Measurements from ENCODE around the gene FBXO31.
"Not testable (repeated sequence)": the region's sequence is repeated elsewhere in the genome, so short reads cannot be mapped to it uniquely, and the experiment has no call there.

FBXO31 gene

DNA sequence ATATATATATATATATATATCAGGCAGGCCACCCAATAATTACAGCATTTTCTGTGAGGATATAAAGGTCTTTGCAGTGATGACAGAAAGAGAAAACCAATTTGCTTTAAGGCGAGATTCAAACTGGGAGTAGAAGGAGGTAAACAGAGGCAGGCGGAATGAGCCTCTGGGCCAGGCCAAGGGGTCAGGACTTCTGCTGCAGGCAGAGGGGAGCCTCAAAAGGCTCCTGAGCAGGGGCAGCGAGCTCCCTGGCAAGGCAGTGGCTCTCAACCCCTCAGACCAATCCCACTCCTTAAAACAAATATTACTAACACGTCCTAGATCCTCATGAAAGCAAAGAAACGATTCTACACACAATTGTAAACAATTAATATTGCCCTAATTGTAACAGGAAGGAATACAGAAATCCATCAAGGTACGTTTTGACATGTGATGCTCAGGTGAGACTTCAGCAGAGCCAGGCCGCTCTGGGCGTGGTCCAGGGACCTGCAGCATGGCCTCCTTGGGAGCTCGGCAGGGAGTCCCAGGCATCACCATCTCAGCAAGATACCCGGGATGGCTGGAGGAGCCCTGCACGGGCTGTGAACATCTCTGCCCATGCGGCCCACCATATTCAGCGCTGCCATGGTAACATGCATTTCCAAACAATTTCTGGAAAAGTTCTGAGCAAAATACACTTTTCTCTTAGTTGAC, 18.4 kb downstream of the FBXO31 start:
- DNase-seq = no peak

DNA sequence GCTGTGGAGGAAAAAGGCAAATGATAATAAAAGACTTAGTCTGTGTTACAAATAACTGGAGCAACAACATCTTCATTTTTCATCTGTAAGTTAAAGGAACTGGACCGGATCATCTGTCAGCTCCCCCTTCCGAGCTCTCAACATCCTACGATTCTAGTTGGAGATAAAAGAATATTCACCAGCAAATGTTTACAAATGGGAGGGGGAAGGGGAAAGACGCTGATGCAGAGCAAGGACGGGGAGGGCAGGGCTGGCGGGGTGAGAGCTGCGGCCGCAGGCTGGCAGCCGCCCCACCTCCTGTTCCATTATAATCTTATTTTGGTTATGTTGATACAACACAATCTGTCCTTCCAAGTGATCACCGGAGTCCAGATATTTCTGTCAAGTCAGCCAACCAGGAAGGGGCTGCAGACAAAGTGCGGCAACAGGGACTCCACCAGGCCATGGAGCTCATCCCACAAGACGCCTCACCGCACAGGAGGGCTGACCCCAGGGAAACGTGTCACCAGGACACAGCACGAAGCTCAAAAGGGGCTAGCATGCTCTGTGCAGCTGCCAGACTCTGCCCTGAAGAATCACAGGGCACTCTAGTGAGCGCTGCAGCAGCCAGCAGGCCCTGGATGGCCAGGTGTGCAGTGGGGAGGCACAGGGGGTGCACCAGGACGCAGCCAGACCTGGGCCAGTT, 19.7 kb downstream of the FBXO31 start:
- no peak for DNase-seq

DNA sequence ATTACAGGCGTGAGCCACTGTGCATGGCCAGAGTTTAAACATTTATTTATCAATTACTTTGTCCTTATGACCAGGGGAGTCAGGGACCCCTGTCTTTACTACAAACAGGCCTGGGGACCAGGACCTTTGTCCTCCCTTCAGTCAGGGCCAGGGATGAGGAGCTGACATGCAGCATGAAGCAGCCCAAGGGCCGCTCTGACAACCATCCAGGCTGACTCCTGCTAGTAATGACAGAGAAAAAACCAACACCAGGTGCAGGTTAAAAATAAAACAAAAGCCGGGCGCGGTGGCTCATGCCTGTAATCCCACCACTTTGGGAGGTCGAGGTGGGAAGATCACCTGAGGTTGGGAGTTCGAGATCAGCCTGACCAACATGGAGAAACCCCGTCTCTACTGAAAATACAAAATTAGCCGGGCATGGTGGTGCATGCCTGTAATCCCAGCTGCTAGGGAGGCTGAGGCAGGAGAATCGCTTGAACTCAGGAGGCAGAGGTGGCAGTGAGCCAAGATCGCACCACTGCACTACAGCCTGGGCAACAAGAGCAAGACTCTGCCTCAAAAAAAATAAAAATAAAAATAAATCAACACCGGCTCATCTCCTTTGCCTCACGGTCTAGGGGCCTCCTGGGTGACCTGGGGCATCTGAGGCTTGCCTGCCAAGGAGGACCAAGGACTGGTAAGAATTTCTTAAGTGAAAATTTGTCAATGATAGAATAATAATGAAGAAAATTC, 20.6 kb downstream of the FBXO31 start:
- not testable (repeated sequence) for DNase-seq

DNA sequence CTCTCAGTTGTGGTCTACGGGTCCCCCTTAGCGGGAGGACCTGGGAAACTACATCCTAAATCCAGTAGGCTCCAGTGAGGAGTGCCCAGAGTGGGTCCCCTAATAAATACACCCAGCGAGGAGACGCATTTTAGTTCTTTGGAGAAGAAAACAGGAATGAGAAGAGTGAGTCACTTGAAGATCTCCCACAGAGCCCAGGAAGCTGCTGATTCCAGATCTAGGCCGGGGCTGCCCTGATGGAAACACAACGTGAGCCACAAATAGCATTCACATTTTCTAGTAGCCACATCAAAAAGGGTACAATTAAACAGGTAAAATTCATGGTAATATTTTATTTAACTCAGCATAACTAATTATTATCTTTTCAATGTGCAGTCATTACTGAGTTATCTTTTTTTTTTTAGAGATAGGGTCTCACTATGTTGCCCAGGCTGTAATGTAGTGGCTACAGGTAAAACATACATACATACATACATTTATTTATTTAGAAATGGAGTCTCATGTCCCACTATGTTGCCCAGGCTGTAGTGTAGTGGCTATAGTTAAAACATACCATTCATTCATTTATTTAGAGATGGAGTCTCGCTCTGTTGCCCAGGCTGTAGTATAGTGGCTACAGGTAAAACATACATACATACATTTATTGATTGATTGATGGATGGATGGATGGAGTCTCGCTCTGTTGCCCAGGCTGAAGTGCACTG, 21.5 kb downstream of the FBXO31 start:
- no peak for DNase-seq

DNA sequence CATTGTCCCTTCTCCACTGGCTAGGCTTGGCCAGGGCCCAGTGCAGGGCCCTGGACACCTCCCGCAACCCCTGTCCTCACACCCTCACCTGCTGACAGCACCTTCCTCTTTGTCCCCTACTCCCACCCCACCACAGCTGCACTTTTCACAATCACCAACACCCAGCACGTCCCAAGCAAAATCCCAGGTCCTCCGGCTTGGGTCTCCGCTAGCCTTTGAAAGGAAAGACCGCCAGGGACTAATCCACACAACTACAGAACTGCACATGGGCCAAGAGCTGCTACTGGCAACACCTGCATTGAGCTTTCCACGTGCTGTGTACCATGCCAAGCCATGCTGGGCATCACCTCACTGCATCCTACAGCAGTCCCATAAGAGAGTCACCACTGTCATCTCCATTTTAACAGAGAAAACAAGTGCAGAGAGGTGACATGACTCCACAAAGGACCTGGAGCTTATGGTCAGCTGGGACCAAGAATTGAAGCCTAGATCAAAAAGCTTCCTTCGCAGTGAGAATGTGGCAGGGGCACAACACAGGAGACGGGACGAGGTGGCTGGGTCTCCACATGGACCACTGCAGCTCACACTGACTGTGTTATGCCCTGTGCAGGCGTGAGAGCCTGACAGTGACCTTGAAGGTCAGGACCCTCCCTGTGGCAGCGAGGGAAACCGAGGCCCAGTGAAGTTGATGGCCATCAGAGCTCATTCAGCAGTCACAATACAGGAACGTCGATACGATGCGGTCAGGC, 22.5 kb downstream of the FBXO31 start:
- no peak for DNase-seq

DNA sequence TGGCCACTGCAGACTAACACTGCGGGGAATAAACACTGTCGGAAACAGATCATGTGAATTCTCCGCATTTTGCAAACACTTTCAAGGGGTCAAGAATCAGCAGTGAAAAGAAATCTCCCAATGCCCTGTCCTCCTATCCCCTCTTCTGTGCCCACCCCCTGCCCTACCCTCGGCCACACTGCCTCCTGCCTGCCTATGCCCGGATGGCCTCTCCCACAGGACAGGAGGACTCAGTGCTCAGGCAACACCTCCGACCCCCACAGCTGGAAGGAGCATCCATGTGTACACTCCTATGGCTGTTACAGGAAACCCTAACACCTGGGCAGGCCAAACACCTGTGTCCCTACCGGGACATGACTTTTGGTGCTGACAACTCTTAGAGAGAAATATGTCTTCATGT, 24.5 kb downstream of the FBXO31 start:
- no peak for DNase-seq

DNA sequence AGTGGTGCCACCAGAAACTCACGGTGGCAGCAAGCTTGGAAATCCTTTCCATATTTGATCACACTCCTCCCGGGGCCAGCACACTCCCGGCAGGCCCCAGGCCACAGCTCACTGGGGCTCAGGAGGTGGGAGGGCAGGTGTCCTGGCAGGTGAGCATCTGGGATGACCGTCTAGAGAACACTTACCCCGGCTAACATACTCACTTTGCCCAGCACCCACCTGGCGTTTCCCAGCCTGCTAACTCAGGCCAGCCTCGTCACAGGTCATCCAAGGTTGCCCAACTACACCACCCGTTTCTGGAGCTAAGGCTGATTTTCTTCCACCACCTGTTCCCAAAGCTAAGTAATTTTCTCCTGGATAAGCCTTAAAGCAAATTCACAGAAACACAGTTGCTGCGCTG, 24.9 kb downstream of the FBXO31 start:
- no peak for DNase-seq

DNA sequence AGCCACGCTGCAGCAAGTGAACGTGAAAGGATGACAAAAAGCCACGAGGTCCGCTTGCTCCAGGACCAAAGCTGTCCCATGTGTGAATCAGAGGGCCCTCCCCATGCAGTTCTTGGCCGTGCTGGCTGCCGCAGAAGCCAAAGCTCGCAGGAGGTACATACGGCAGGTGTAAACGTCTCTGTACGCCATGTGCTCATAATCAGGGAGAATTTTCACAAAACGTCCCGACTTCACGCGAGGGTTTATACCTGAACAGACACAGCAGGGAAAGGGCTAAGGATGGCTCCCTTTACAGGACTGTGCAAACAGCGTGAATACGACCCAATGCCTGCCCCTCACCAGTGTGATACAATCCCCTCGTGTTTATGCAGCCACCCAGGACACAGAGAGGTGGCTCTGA, 25.3 kb downstream of the FBXO31 start:
- DNase-seq = no peak

DNA sequence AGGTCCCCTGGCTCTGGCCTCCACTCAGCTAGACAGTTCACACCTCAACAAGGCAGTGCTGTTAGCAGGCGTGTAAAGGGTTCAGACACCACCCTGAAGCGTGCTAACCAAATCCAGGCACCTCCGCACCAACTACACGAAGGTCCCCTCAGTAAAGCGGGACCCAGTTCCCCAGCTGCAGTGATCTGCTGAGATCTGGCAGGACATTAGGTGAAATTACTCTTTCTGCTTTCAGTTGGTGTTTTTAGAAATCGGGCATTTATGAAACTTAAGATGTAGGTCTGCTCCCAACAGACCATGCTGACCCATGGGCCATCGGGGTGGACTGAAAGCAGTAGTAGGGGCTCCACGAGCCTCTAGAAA, 27.1 kb downstream of the FBXO31 start:
- DNase-seq = no peak

DNA sequence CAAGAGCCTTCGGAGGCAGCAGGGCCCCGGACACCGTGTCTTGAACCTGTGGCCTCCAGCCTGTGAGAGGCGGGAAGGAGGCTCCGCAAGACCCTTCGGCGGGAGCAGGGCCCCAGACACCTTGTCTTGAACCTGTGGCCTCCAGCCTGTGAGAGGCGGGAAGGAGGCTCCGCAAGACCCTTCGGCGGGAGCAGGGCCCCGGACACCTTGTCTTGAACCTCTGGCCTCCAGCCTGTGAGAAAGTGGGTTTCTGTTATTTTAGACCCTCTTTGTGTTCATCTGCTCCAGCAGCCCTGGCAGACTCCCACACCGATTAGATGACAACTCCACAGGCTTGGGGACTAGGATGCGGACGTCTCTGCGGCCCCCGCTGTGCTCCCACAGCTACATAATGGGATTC, 30.0 kb downstream of the FBXO31 start:
- no peak for DNase-seq

DNA sequence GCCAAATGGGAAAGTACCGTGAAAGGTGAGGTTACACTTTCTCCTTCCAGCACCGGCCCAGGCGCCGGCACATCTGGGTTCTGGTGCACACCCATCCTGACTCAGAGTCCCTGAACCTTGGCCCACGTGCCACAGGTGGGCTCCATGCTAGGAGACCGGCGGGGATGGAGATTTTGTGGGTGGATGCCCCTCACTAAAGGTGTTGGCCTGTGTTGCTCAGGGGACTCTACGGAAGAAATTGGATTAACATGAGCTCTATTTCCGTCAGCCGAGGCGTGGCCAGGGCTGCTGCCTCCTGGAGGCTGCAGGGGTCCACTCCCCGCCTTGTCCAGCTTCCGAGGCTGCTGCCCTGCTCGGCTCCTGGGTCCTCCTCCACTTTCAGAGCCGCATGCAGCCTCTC, 30.8 kb downstream of the FBXO31 start:
- no peak for DNase-seq

DNA sequence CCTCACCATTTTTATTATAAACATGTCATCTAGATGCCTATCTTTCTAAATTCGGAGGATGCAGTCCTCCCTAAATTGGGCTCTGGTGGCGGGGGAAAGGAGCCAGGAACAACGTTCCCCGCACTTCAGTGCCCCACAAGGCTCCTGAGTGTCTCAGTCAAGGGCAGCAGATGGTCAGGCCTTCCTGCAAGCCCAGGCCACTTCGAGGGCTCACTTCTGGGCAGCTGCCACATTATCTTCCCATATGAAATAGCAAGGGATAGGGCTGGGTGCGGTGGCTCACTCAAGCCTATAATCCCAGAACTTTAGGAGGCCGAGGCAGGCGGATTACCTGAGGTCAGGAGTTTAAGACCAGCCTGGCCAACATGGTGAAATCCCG, 32.3 kb downstream of the FBXO31 start:
- no peak for DNase-seq

DNA sequence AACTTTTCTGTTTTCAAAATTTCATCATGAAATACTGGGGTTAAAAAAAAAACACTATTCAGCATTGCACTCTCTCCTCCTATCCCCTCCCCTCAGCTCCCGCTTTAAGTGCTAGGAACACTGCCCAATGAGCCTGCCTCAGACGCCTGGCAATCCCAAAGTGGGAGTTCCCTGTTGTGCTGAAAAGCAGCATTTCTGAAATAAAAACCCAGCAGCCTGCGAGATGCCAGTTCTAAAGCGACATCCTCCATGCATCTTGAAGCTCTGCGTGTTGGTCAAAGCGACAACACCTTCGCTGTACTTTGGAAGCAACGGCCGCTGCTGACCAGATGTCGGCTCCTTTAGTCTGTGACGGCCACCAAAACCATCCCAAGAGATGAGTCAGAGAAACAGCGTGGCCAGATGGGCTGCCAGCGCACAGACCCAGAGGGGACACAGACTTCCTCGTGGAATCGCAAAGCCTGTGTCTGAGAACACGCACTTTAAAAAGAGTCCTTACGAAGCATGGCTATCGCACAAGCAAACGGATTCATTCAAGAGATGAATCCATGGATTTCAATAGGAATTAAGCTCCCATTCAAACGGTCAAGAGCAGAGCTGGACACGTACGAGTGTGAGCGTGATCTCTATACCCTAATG, 32.8 kb downstream of the FBXO31 start:
- DNase-seq = peak in 10 of 56 donors; percentile 9 to 65 (median 23)

DNA sequence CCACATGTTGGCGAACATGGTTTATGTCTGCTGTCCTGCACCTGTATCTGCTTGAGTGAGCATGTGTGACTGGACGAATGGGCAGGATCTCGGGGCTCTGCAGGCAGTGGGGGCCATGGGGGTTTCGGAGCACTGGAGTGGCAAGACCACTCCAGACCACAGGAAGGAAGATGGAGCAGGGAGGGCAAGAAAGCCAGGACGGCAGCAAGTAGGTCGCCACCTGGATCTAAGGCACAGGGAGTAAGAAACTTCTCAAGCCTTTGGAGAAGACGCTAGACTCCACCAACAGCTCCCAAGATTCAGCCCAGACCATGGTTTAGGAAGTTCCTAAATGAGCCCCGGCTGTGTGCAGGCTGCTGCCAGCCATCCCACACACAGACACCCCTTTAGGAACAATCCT, 33.5 kb downstream of the FBXO31 start:
- no peak for DNase-seq

DNA sequence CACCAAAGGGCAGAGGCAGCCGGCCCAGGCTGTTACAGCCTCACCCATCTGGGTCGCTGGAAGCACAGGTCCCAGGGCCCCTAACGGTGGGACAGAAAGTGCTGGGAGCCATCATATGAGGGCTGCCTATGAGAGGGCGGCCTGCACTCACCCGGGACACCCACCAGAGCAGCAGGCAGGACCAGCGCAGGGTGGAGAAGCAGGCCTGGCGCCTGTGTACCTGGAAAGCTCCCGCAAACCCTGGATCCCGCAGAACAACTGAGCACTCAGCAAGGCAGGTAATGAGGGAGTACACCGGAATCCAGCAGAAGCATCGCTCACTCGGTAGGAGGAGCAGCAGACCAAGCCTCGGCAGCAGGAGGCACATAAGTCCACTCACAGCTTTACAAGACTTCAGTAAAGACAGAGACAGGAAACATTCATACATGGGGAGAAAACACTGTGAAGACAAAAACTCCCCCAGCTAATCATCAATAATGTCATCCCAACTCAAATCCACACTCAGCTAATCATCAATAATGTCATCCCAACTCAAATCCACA, 34.9 kb downstream of the FBXO31 start:
- DNase-seq = no peak

DNA sequence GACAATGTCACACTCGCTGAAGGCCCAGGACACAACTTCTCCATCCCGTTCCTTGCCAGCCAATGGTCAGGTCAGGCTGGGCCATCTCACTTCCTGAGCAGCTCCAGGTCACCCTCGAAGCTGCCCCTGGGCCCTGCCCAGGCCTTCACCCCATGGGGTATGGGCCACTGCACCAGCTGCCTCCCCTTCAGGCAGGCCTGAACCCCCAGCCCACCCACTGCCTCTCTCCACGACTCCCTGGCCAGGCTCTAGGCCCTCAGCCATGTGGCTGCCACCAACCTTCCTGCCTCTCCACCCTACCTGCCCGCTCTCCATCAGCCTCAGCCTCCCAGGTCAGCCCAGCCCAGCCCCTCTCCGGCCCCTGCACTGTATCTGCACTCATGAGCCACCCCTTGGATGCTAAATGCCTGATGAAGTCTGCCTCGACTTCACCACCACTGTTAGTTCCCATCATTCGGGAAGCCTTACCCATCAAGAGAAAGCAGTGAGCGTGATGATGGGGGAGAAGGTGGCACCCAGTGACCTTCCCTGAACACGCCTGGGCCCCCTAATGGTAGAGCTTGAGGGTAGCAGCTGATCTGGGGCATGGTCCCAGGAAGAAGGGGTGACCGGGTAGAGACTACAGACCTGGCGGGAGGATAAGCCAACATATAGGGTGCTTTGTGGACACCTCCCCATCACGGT, 35.5 kb downstream of the FBXO31 start:
- no peak for DNase-seq

DNA sequence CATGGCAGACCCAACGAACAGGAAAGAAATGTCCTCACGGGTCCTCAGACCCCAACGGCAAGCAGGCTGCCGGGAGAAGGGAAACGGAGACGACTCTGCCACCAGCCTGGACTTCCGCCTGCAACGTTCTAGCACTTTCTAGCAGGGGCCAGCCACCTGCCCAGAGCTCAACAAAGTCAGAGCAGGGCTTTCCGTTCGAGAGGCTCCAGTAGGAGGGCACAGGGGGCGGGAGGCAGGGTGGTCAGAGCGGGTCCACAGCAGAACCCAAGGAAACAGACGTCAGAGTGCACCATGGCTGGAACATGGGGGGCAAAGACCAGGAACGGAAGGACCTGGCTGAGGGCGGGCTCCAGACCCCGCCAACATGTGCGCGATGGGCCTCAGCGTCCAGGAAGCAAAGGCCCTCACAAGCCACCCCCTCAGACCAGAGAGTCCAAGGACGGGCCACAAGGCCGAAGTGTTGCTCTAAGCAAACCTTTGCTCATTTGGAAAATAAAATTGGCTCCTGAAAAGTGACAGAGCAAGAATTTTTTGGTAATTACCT, 37.0 kb downstream of the FBXO31 start:
- no peak for DNase-seq

DNA sequence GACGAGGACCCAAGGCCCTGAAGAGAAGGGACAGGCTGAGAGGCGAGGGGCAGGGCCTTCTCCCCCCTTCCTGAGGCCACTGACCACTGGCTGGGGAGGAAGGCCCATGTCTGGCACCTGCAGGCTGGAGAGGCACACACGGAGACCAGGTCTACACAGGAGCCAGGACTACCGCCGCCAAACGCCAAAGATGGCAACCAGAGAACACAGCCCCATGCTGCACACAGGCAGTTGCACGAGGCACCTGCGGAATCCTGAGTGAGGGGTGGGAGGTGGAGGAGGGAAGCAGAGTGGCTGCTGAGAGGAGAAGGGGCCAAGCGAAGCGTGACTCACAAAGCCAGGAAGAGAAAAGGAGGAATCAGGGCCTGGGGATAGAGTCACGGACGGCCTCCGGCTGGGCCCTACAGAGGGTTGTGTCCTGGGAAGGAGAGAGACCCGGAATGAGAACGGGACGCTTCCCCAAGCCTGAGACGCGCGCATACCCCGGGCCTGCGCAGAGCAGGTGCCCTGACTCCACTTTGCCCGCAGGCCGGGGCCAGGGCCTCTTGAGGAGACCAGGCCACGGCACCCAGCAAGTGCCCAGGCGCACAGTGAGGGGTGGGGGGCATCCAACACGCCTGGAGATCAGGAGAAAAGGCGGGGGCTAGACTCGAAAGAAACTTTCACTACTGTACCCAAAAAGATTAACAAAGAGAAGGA, 37.7 kb downstream of the FBXO31 start:
- no peak for DNase-seq

Measured in nucleus accumbens (tissue), 56 donors.